ENCODE measurements around the gene TMX4.
A peak's percentile ranks its signal among the peaks of the same experiment; 100 is the strongest.

TMX4 gene

GRCh38 chr20:8020314-8021079 lies 936 bp upstream of the TMX4 start:
- DNase-seq (ENCODE audit: low read depth in 1 of 2, low spot score in 1 of 2) = no peak

DNA sequence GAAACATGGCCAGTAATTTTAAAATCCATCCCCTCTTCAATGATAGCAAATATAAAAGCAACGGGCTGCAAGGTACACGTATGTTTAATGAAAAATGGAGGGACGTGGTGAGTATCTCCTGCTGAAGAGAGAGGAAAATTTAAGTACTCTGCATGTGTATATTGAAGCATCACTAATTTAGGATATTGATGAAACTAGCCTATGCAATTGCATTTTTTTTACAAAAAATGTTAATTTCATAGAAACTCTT lies 362 bp upstream of the TMX4 start:
- no peak for DNase-seq (ENCODE audit: low read depth in 1 of 2, low spot score in 1 of 2)

DNA sequence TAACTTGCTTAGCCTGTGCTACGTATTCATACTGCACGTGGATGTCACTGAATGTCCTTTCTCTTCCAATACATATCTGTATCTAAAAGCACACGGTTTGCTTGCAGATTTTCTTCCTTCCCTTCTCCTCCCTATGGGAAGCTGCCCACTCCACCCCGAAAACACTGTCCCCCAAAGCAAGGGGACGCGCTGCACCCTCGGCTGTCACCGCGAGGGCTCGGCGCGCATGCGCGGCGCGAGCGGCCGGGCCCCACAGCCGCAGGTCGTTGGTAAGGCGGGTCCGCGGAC lies 659 bp downstream of the TMX4 start:
- peak; percentile 30 to 55 for DNase-seq (ENCODE audit: low read depth in 1 of 2, low spot score in 1 of 2)

DNA sequence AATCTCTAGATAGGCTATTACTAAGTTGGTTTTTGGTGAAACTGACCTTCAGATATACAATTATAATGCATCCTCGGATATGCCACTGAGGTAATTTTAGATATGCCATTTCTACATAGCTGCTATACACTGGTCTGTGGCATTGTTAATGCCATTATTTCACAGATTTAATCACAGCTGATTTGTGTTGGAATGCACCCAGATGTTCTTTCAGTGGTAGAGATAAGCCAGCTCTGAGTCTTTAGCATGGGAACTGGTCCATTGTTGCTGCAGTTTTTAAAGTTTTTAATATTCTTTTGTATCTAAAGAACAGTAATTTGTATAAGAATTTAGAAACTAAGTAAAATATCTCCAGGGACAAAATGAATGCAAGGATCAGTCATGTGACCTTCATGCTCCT lies 6.8 kb downstream of the TMX4 start:
- DNase-seq (ENCODE audit: low read depth in 1 of 2, low spot score in 1 of 2) = no peak

DNA sequence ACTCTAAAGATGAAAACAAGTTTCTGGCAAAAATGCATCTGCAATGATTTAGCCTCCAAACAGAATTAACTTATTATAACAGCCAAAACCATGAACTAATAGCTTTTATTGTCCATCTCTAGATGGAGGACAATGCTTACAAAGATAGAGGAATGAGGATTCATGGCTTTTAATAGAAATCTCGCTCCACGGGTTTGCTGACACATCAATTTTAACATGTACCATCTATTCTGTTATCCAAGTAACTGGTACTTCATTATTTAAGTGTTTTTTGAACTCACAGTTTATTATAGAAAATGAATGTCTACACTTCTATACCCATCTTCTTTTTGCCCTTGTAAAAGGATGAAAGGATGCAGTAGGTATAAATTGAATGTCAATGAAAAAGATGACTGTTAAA lies 10.8 kb downstream of the TMX4 start:
- no peak for DNase-seq (ENCODE audit: low read depth in 1 of 2, low spot score in 1 of 2)

DNA sequence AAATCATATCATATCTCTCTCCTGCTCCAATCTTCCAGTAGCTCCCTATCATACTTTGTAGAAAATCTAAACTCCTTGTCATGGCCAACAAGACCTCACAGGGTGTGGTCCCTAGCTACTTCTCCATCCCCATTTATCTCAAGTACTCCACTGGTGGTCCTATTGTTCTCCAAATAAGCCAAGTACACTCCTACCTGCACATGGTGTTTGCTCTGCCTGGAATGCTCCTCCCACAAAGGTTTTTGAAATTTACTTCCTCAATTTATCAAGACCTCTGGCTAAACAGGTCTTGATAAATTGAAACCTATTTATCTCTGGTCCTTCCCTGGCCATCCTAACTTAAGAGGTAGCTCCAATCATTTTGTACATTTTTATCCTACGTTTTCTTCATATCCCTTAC lies 12.1 kb downstream of the TMX4 start:
- no peak for DNase-seq (ENCODE audit: low read depth in 1 of 2, low spot score in 1 of 2)

GRCh38 chr20:8005575-8006366 lies 13.8 kb downstream of the TMX4 start:
- DNase-seq (ENCODE audit: low read depth in 1 of 2, low spot score in 1 of 2) = no peak

DNA sequence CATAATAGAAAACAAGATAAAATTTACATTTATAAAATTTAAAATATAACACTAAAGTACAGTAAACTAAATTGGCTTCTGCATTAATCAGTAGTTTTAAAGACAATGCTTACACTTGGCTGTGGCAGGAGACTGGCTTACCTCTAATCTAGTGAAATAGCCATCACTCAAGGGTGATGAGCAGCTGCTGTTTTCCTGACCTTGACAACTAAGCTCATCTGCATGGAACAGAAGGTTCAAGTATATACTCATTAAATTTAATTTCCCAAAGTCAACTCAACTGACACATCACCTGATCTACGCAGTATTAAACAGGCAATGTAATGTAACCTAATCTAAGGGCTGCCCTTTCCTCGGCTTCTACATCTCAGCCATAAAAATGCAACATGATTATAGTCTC lies 14.5 kb downstream of the TMX4 start:
- no peak for DNase-seq (ENCODE audit: low read depth in 1 of 2, low spot score in 1 of 2)

DNA sequence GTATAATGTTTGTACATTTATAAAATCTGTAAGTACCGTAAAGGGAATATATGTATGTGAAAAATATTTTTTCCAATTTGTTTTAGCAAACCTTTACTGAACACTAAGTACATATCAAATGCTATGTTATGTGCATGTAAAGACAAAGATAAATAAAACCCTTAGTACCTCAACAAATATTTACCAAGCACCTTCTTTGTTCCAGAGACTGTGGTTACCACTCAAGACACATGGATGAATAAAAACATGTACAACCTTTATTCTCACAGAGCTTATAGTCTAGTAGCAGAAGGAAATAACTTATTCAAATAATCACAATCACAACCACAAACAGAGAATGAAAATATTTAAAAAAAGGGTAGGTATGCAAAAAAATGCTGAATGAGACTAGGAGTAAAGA lies 17.5 kb downstream of the TMX4 start:
- no peak for DNase-seq (ENCODE audit: low read depth in 1 of 2, low spot score in 1 of 2)

- no peak for DNase-seq (ENCODE audit: low read depth in 1 of 2, low spot score in 1 of 2)
Measured at GRCh38 chr20:8000796-8001195, 18.8 kb downstream of the TMX4 start.

GRCh38 chr20:7996898-7997297 lies 22.7 kb downstream of the TMX4 start:
- DNase-seq (ENCODE audit: low read depth in 1 of 2, low spot score in 1 of 2) = no peak

DNA sequence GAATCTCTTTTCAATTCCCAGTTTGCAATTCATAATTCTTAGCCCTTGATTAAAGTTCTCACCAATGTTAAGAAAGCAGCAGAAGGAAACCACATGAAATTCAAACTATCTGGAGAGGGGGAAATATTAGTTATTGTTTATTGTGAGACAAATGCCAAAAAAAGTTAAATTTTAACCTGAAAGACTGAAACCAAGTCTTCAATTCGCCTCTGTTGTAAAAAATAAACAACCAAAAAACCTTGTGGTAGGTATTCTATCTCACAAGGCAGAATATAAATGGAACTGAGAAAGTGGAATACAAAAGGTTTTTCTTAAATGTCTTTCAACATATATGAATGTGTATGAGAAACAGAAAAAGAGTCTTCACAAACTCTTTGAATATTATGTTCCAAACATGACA lies 24.8 kb downstream of the TMX4 start:
- DNase-seq (ENCODE audit: low read depth in 1 of 2, low spot score in 1 of 2) = no peak

- no peak for DNase-seq (ENCODE audit: low read depth in 1 of 2, low spot score in 1 of 2)
Measured at GRCh38 chr20:7993703-7994102, 25.9 kb downstream of the TMX4 start.

- no peak for DNase-seq (ENCODE audit: low read depth in 1 of 2, low spot score in 1 of 2)
Measured at GRCh38 chr20:7993238-7993637, 26.3 kb downstream of the TMX4 start.

- no peak for DNase-seq (ENCODE audit: low read depth in 1 of 2, low spot score in 1 of 2)
Measured at GRCh38 chr20:7990385-7990784, 29.2 kb downstream of the TMX4 start.

- DNase-seq (ENCODE audit: low read depth in 1 of 2, low spot score in 1 of 2) = no peak
Measured at GRCh38 chr20:7989379-7989778, 30.2 kb downstream of the TMX4 start.

GRCh38 chr20:7985916-7986315 lies 33.6 kb downstream of the TMX4 start:
- no peak for DNase-seq (ENCODE audit: low read depth in 1 of 2, low spot score in 1 of 2)

DNA sequence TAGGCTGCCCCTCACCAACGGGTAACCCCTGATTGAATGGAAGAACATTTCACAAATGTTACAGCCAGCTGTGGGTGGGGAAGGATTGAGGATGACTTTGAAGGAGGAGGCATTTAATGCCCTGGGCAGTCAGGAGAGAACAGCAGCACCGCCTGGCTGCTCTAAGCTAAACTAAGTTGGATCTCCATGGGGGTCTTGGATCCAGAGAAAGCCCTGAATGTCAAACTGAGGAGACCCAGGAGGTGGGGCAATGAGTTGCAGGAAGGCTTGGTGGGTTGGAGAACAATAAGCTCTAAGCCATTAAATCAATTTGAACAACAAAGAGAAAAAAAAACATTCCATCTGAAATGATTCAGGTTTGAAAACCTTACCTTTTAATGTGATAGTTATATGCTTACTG lies 35.4 kb downstream of the TMX4 start:
- no peak for DNase-seq (ENCODE audit: low read depth in 1 of 2, low spot score in 1 of 2)

DNA sequence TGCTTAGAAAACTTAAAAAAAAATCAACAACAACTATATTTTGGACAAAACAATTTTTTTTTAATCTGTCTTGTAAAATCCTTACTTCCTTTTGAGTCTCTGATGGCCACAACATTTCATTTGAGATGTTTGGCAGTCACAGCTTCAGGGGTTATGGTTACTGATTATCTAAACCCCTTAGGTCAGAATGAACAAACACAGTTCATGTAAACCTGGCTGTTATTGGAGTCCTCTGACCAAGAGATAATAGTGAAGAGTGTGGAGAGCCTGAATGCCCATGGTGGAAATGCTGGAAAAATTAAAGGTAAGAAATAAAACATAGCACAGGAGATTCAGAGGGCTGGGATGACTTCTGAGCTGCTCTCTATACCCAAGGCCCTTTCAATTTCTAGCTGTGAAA lies 38.2 kb downstream of the TMX4 start:
- no peak for DNase-seq (ENCODE audit: low read depth in 1 of 2, low spot score in 1 of 2)

DNA sequence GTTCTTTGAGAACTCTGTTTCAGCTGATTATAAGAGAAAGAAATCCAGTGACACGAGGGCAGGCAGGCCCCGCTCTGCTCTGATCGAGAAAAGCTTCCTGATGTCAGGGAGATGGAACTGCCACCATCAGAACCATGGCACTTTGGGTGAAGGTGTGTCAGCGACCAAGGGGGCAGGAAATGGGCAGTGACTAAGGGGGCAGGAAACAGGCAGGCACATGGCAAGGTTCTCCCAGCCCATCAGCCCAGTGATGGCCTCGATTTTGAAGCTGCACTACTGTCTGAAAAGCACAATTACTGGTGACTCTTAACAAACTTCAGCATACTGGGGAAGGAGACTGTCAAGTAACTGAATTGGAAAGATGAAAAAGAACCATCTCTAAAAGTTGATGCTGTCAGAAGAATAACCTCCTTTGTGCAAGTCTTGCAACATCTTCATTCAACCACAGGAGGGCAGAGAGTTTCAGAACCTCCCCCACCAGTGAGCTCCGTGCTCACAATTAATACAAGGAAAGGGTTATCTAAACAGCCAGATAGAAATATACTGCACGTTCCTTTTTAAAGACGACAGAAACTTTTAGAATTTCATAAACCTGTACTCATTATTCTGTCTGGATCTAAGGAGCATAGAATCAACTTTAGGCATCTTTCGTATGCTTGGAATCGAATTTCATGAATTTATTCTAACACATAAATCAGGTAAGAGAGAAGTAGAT lies 39.1 kb downstream of the TMX4 start:
- no peak for DNase-seq (ENCODE audit: low read depth in 1 of 2, low spot score in 1 of 2)

DNA sequence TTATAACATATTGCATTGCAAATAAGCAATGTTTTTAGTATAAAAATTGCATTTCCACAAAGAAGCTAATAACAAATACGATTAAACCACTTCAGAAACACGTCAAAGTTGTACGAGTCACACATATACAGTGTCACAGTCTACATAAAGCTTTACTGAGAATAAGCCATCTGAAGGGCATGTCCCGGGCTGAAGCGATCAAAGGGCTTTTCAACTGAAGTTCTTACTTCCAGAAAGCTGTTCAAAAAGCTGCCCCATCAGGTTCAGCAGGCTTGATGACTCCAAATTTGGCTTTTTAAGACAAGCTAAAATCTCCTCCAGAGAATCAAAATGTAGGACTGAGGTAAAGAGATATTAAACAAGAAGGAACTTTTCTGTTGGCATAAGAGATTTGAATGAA lies 41.9 kb downstream of the TMX4 start:
- no peak for DNase-seq (ENCODE audit: low read depth in 1 of 2, low spot score in 1 of 2)

GRCh38 chr20:7975851-7976414 lies 43.6 kb downstream of the TMX4 start:
- DNase-seq (ENCODE audit: low read depth in 1 of 2, low spot score in 1 of 2) = no peak

Measured in activated T-helper 1 cell treated with anti-CD3 and anti-CD28 coated beads, Interleukin-2, amount 50 U/mL, for 16 hours (primary cell).